GM12878 (cell line): ENCODE data around the gene PPFIA3. TPM values are rescaled to one million over a fixed set of nuclear protein-coding genes. Genes with fewer than 3 reads are reported as not detected.

ENCODE experiments used
- ATAC-seq: fragments of 200-7000 bp; cut with Tn5 transposase; 3 replicates; pipeline ENCODE4 v1.9.1; 2020; ENCODE audit warnings: mild to moderate bottlenecking, moderate library complexity
- BruUV-seq: library from RNA; stranded (reverse); fragments of 400-500 nt; replicated peaks from 2 replicates; lab custom pipeline; 2021; lab: Mats Ljungman, UMichigan
- CTCF ChIA-PET: fragments of 300-600 bp; sonication (Branson Sonifier 250); formaldehyde crosslinking; extraction: SDS; loops from one replicate; lab custom pipeline; 2021; ENCODE audit warnings: inconsistent platforms; lab: Yijun Ruan, JAX
- POLR2A ChIA-PET: fragments of 350-600 bp; formaldehyde crosslinking; extraction: SDS; loops from one replicate; lab custom pipeline; 2021; ENCODE audit warnings: inconsistent platforms; lab: Charles Lee
- RAD21 ChIA-PET: fragments of 300-600 bp; sonication (Branson Sonifier 250); formaldehyde crosslinking; loops from one replicate; lab custom pipeline; 2023; ENCODE audit warnings: antibody characterized with exemption; ENCODE audit not compliant: unreplicated experiment; lab: Charles Lee
- SMC1A ChIA-PET: fragments of 300-600 bp; sonication (Branson Sonifier 250); formaldehyde crosslinking; loops from one replicate; lab custom pipeline; 2023; ENCODE audit not compliant: unreplicated experiment, uncharacterized antibody; lab: Charles Lee
- DNase-seq: peaks from one replicate; pipeline ENCODE4 v3.0.0-alpha.2; 2011; ENCODE audit warnings: low read depth, low spot score
- FAIRE-seq: peaks from 3 replicates; lab custom pipeline; 2011; peaks lifted over from hg19 to GRCh38; lab: Jason Lieb, UNC
- H2AFZ ChIP-seq: 2 replicates; pipeline ENCODE4 v1.6.0; 2011; ENCODE audit warnings: low read depth, low read length, control low read depth; ENCODE audit not compliant: control insufficient read depth
- H3K27ac ChIP-seq: 2 replicates; pipeline ENCODE4 v1.5.1; 2011; ENCODE audit warnings: control low read depth; ENCODE audit not compliant: control insufficient read depth, insufficient read depth
- H3K27me3 ChIP-seq, 2 experiments: replicated peaks in 1 of 2; 2 replicates each; pipeline versions ENCODE4 v1.6.0 to v1.6.1; 2011; ENCODE audit warnings: low read length in 1 of 2; ENCODE audit not compliant: control insufficient read depth in 2 of 2, insufficient read depth in 2 of 2
- H3K36me3 ChIP-seq, 2 experiments: 2 replicates each; pipeline ENCODE4 v1.5.1; 2011; ENCODE audit warnings: low read length in 1 of 2; ENCODE audit not compliant: control insufficient read depth in 2 of 2, insufficient read depth in 2 of 2
- H3K4me1 ChIP-seq: 2 replicates; pipeline ENCODE4 v1.6.1; 2011; ENCODE audit warnings: mild to moderate bottlenecking, low read length, moderate library complexity, mixed read lengths; ENCODE audit not compliant: control insufficient read depth, insufficient read depth
- H3K4me2 ChIP-seq: 2 replicates; pipeline ENCODE4 v1.6.0; 2011; ENCODE audit warnings: control low read depth; ENCODE audit not compliant: control insufficient read depth, insufficient read depth
- H3K4me3 ChIP-seq: fragments of 200-600 bp; sonication (generic); 2 replicates; pipeline ENCODE4 v1.5.1; 2016
- H3K79me2 ChIP-seq: 2 replicates; pipeline ENCODE4 v1.6.0; 2011; ENCODE audit warnings: low read length; ENCODE audit not compliant: control insufficient read depth, insufficient read depth
- H3K9ac ChIP-seq: 2 replicates; pipeline ENCODE4 v1.8.0; 2011; ENCODE audit warnings: low read length, control low read depth, mixed read lengths; ENCODE audit not compliant: control insufficient read depth, insufficient read depth
- H3K9me3 ChIP-seq: replicated peaks from 3 replicates; pipeline ENCODE4 v1.5.1; 2011; ENCODE audit warnings: mild to moderate bottlenecking, low read length; ENCODE audit not compliant: control insufficient read depth, insufficient read depth
- H4K20me1 ChIP-seq: 2 replicates; pipeline ENCODE4 v1.6.0; 2011; ENCODE audit not compliant: control insufficient read depth, insufficient read depth
- CBX5 ChIP-seq: sonication (generic); IDR thresholded peaks from 2 replicates; pipeline ENCODE4 v1.6.1; 2016; ENCODE audit warnings: low read depth, moderate library complexity, mild to moderate bottlenecking, inconsistent platforms
- CREB1 ChIP-seq: IDR thresholded peaks from 2 replicates; pipeline ENCODE4 v1.6.1; 2012; ENCODE audit warnings: low read depth, mild to moderate bottlenecking, inconsistent platforms
- EZH2 ChIP-seq: IDR thresholded peaks from 2 replicates; pipeline ENCODE4 v1.6.1; 2012; ENCODE audit warnings: low read depth, mild to moderate bottlenecking, control low read depth, inconsistent platforms, low read length, borderline replicate concordance; ENCODE audit not compliant: control insufficient read depth
- JUND ChIP-seq: IDR thresholded peaks from 2 replicates; pipeline ENCODE4 v1.6.1; 2012; ENCODE audit warnings: low read depth, mild to moderate bottlenecking, low read length, improper control_type of control experiment, moderate library complexity
- LARP7 ChIP-seq: fragments of 450-650 bp; IDR thresholded peaks from 2 replicates; pipeline ENCODE4 v1.6.1; 2017; ENCODE audit warnings: mild to moderate bottlenecking
- NFYA ChIP-seq: IDR thresholded peaks from 2 replicates; pipeline ENCODE4 v1.6.1; 2011; ENCODE audit warnings: low read depth, mild to moderate bottlenecking, low read length, improper control_type of control experiment, borderline replicate concordance
- NFYB ChIP-seq: IDR thresholded peaks from 2 replicates; pipeline ENCODE4 v1.6.1; 2011; ENCODE audit warnings: low read depth, mild to moderate bottlenecking, low read length, improper control_type of control experiment, moderate library complexity; ENCODE audit not compliant: insufficient read depth
- POLR2A ChIP-seq: IDR thresholded peaks from 2 replicates; pipeline ENCODE4 v1.6.1; 2011; ENCODE audit warnings: low read depth, mild to moderate bottlenecking, low read length
- TBL1XR1 ChIP-seq: IDR thresholded peaks from 2 replicates; pipeline ENCODE4 v1.6.1; 2012; ENCODE audit warnings: low read depth, low read length, improper control_type of control experiment
- ZBTB4 ChIP-seq: fragments of 450-650 bp; formaldehyde crosslinking; IDR thresholded peaks from 2 replicates; pipeline ENCODE4 v1.4.0; 2022; ENCODE audit warnings: mild to moderate bottlenecking, moderate library complexity
- ZNF592 ChIP-seq: fragments of 450-650 bp; IDR thresholded peaks from 2 replicates; pipeline ENCODE4 v1.6.1; 2017; ENCODE audit warnings: mild to moderate bottlenecking, moderate library complexity
- WGBS: methylation state at CpG from one replicate; pipeline ENCODE4 v1.1.6; 2016; ENCODE audit warnings: low lambda C conversion rate; ENCODE audit not compliant: insufficient replicate concordance, insufficient coverage; ENCODE audit errors: missing lambda C conversion rate; 5-methylcytosine and 5-hydroxymethylcytosine counted together
- in situ Hi-C: fragments of 300-500 bp; cut with MboI; formaldehyde crosslinking; loops from 9 replicates; pipeline ENCODE4 v1.14.3; 2018; ENCODE audit warnings: mixed read lengths
- intact Hi-C: fragments of 100-400 bp; cut with micrococcal nuclease; formaldehyde crosslinking; loops from one replicate; pipeline ENCODE4 v1.14.2; 2022; ENCODE audit not compliant: unreplicated experiment
- polyA plus RNA-seq, 11 experiments: library from polyadenylated mRNA; depleted of rRNA in 4 of 11; unstranded in 6 of 11; stranded (reverse) in 5 of 11; fragments of >200 nt; fragmentation: Nextera tagmentation in 4 of 11; fragmentation: Illumina TruSeq in 1 of 11; extraction: Ambion mirVana in 4 of 11; extraction: Trizol in 1 of 11; gene quantifications; 1 replicate in 1 of 11; 2 replicates in 10 of 11; pipeline versions ENCODE4 v1.2.1 to v1.2.3, GENCODE V29; 2011 to 2016; ENCODE audit warnings: inconsistent platforms in 2 of 11, missing spikeins in 2 of 11, low read depth in 1 of 11
- total RNA-seq, 4 experiments: library from RNA; depleted of rRNA in 3 of 4; stranded (reverse); fragments of >200 nt in 3 of 4; fragmentation: Illumina TruSeq in 1 of 4; extraction: Trizol in 1 of 4; gene quantifications; 2 replicates each; pipeline versions ENCODE4 v1.2.1 to v1.2.3, GENCODE V29; 2013 to 2021
- TF ChIP-seq, protein P1 (sequence below): fragments of 150-350 bp; IDR thresholded peaks from 2 replicates; pipeline ENCODE4 v1.6.1; 2016; ENCODE audit warnings: low read depth, low read length
- TF ChIP-seq, protein P2 (sequence below): IDR thresholded peaks from 2 replicates; pipeline ENCODE4 v1.6.1; 2011; ENCODE audit warnings: borderline replicate concordance, low read depth, mild to moderate bottlenecking, moderate library complexity, mixed read lengths, low read length; ENCODE audit not compliant: insufficient read depth; ENCODE audit errors: extremely low read length

The PPFIA3 gene
- total and polyA plus RNA-seq, 10 of the 15 experiments (the other 5 are each of a cell fraction or from before 2014, with no cell fraction given) = 0.11 to 1.7 (median 0.73) TPM; not detected in 3

- WGBS = 56% methylated on average over 20 of the region's 30 CpGs
- no peak for FAIRE-seq
- BruUV-seq = no TSS peak
- ChIA-PET RAD21 (no interaction called here), CTCF (no interaction called here), SMC1A (no interaction called here), POLR2A (no interaction called here)
- intact Hi-C loops (no loop called here), in situ Hi-C loops (no loop called here)
- Histone ChIP-seq H3K4me1 (no peaks in the 10 kb centered on the region), H3K79me2 (no peaks in the 10 kb centered on the region), H3K27ac (no peak overlapping the region), H3K9me3 (no peaks in the 10 kb centered on the region), H3K36me3 (no peaks in the 10 kb centered on the region), H3K4me3 (no peak overlapping the region), H3K9ac (no peak overlapping the region), H2AFZ (no peak overlapping the region), H3K27me3 (no peaks in the 10 kb centered on the region; a peak in 1 of 4 replicates), H3K4me2 (no peak overlapping the region), H4K20me1 (no peaks in the 10 kb centered on the region)
- ATAC-seq = no peak
- DNase-seq = no peak
- TF ChIP-seq POLR2A (no peak), LARP7 (no peak), CREB1 (no peak), JUND (no peak), EZH2 (no peak), CBX5 (no peak), NFYA (no peak), ZBTB4 (CRISPR knock-in tag) (no peak), ZNF592 (no peak), NFYB (no peak), TBL1XR1 (no peak)
- TF ChIP-seq, protein P1, sequence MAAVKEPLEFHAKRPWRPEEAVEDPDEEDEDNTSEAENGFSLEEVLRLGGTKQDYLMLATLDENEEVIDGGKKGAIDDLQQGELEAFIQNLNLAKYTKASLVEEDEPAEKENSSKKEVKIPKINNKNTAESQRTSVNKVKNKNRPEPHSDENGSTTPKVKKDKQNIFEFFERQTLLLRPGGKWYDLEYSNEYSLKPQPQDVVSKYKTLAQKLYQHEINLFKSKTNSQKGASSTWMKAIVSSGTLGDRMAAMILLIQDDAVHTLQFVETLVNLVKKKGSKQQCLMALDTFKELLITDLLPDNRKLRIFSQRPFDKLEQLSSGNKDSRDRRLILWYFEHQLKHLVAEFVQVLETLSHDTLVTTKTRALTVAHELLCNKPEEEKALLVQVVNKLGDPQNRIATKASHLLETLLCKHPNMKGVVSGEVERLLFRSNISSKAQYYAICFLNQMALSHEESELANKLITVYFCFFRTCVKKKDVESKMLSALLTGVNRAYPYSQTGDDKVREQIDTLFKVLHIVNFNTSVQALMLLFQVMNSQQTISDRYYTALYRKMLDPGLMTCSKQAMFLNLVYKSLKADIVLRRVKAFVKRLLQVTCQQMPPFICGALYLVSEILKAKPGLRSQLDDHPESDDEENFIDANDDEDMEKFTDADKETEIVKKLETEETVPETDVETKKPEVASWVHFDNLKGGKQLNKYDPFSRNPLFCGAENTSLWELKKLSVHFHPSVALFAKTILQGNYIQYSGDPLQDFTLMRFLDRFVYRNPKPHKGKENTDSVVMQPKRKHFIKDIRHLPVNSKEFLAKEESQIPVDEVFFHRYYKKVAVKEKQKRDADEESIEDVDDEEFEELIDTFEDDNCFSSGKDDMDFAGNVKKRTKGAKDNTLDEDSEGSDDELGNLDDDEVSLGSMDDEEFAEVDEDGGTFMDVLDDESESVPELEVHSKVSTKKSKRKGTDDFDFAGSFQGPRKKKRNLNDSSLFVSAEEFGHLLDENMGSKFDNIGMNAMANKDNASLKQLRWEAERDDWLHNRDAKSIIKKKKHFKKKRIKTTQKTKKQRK = no peak
- TF ChIP-seq, protein P2, sequence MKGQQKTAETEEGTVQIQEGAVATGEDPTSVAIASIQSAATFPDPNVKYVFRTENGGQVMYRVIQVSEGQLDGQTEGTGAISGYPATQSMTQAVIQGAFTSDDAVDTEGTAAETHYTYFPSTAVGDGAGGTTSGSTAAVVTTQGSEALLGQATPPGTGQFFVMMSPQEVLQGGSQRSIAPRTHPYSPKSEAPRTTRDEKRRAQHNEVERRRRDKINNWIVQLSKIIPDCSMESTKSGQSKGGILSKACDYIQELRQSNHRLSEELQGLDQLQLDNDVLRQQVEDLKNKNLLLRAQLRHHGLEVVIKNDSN = no peak
These were observed 46.5 kb downstream of the PPFIA3 start for GRCh38 chr19:49165865-49166301.
